Suprapubic skin (tissue), 4 donors: ENCODE data around the gene PPP2R1B. TPM values are rescaled to one million over a fixed set of nuclear protein-coding genes. Genes with fewer than 3 reads are reported as not detected.

Experiments used
- DNase-seq, 2 donors: peaks; one replicate each; pipeline ENCODE4 v3.0.0-alpha.2; 2019; ENCODE audit warnings: low spot score in 2 of 2
- H3K27ac ChIP-seq: fragments of 200-600 bp; sonication (generic); one replicate; pipeline ENCODE4 v1.5.1; 2019
- H3K27me3 ChIP-seq: fragments of 200-600 bp; sonication (generic); one replicate; pipeline ENCODE4 v1.5.1; 2019
- H3K36me3 ChIP-seq: fragments of 200-600 bp; sonication (generic); one replicate; pipeline ENCODE4 v1.5.1; 2019
- H3K4me1 ChIP-seq: fragments of 200-600 bp; sonication (generic); one replicate; pipeline ENCODE4 v1.5.1; 2019
- H3K4me3 ChIP-seq: fragments of 200-600 bp; sonication (generic); one replicate; pipeline ENCODE4 v1.5.1; 2019; ENCODE audit warnings: mild to moderate bottlenecking
- H3K9me3 ChIP-seq: fragments of 200-600 bp; sonication (generic); one replicate; pipeline ENCODE4 v1.5.1; 2019
- EP300 ChIP-seq: sonication (generic); formaldehyde crosslinking; IDR thresholded peaks from one replicate; pipeline ENCODE4 v1.6.1; 2017; ENCODE audit warnings: antibody characterized with exemption
- POLR2A ChIP-seq, 2 donors: fragments of 450-650 bp; IDR thresholded peaks; one replicate each; pipeline ENCODE4 v1.6.1; 2017; ENCODE audit warnings: antibody characterized with exemption in 2 of 2, mild to moderate bottlenecking in 2 of 2, moderate library complexity in 2 of 2
- POLR2AphosphoS5 ChIP-seq, 3 donors: sonication (generic); formaldehyde crosslinking; IDR thresholded peaks; one replicate each; pipeline ENCODE4 v1.6.1; 2017; ENCODE audit warnings: antibody characterized with exemption in 3 of 3
- WGBS: methylation state at CpG from one replicate; pipeline ENCODE4 v1.1.5; 2018; 5-methylcytosine and 5-hydroxymethylcytosine counted together
- total RNA-seq, 4 donors: library from RNA; depleted of rRNA; stranded (reverse); fragments of >200 nt; gene quantifications; one replicate each; pipeline ENCODE4 v1.1.0, GENCODE V29; 2016
- TF ChIP-seq, protein P1 (sequence below), 2 donors: fragments of 200-600 bp in 1 of 2; fragments of 450-650 bp in 1 of 2; sonication (generic) in 1 of 2; IDR thresholded peaks; one replicate each; pipeline ENCODE4 v1.5.1; 2016 to 2019; ENCODE audit warnings: antibody characterized with exemption in 2 of 2, mild to moderate bottlenecking in 1 of 2, moderate library complexity in 1 of 2

Gene PPP2R1B
- total RNA-seq, 4 donors from 2014 or later: 27.9 to 39.8 (median 31.8) TPM

DNA sequence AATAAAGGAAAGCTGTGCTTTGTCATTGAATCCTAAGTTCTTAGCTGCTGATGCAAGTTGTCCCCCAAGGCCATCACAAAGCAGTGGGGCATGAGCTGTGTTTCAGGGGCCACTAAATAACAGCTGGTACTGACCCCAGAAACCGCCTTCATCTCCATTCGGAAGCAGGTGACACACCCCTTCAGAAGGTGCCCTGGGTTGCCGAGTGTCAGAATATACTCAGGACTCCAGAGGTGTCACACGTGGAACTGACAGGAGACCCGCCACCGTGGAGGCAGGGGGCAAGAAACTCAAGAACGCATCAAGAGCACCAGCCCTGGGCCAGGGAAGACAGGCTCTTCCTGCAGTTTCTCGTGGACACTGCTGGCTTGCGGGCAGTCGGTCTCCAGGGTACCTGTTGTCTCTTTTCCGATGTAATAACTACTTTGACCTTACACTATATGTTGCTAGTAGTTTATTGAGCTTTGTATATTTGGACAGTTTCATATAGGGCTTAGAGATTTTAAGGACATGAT lies 41.5 kb downstream of the PPP2R1B start:
- Histone ChIP-seq H3K4me3 (no peak overlapping the region), H3K27me3 (no peaks in the 10 kb centered on the region), H3K36me3 (peaks cover 83% of the 10 kb centered on the region), H3K4me1 (peaks cover 9% of the 10 kb centered on the region), H3K27ac (no peak overlapping the region), H3K9me3 (no peaks in the 10 kb centered on the region)
- 86% methylated on average over 11 of the region's 11 CpGs for WGBS
- DNase-seq: no peak
- TF ChIP-seq, protein P1, sequence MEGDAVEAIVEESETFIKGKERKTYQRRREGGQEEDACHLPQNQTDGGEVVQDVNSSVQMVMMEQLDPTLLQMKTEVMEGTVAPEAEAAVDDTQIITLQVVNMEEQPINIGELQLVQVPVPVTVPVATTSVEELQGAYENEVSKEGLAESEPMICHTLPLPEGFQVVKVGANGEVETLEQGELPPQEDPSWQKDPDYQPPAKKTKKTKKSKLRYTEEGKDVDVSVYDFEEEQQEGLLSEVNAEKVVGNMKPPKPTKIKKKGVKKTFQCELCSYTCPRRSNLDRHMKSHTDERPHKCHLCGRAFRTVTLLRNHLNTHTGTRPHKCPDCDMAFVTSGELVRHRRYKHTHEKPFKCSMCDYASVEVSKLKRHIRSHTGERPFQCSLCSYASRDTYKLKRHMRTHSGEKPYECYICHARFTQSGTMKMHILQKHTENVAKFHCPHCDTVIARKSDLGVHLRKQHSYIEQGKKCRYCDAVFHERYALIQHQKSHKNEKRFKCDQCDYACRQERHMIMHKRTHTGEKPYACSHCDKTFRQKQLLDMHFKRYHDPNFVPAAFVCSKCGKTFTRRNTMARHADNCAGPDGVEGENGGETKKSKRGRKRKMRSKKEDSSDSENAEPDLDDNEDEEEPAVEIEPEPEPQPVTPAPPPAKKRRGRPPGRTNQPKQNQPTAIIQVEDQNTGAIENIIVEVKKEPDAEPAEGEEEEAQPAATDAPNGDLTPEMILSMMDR (IDR thresholded peaks at IDR 0.05): no peak
- TF ChIP-seq EP300: no peak
- TF ChIP-seq POLR2A (IDR thresholded peaks at IDR 0.05): no peak
- TF ChIP-seq POLR2AphosphoS5 (IDR thresholded peaks at IDR 0.05): no peak

GRCh38 chr11:111723595-111723994 lies 42.6 kb downstream of the PPP2R1B start:
- 83% methylated on average over 13 of the region's 15 CpGs for WGBS
- Histone ChIP-seq H3K27me3 (no peaks in the 10 kb centered on the region), H3K27ac (no peak overlapping the region), H3K4me1 (peaks cover 11% of the 10 kb centered on the region), H3K36me3 (peaks cover 87% of the 10 kb centered on the region), H3K4me3 (no peak overlapping the region), H3K9me3 (no peaks in the 10 kb centered on the region)
- TF ChIP-seq, protein P1 (IDR thresholded peaks at IDR 0.05): no peak
- TF ChIP-seq POLR2AphosphoS5 (IDR thresholded peaks at IDR 0.05) (no peak), POLR2A (IDR thresholded peaks at IDR 0.05) (no peak)
- no peak for DNase-seq

DNA sequence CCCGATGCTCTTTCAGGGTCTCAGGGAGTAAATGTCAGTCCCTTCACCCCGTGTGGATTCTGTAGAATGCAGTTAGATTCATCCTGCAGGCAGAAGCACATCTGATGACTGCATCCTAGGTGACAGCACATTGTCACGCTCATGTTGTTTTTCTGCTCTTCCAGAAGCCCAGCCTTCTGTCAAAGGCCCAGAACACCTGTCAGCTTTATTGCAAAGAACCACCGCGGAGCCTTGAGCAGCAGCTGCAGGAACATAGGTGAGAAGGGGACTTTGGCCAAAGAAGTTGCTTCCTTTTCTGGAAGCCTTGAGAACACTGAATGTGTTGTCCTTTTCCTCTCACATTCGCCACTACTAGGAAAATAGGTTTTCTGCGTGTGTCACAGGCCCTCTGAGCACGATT lies 43.7 kb downstream of the PPP2R1B start:
- no peak for DNase-seq

GRCh38 chr11:111720801-111721494 lies 45.2 kb downstream of the PPP2R1B start:
- no peak for DNase-seq
- Histone ChIP-seq H3K9me3 (no peaks in the 10 kb centered on the region), H3K36me3 (peaks cover 74% of the 10 kb centered on the region), H3K4me1 (peaks cover 20% of the 10 kb centered on the region), H3K27me3 (no peaks in the 10 kb centered on the region), H3K4me3 (no peak overlapping the region), H3K27ac (no peak overlapping the region)
- TF ChIP-seq POLR2A (IDR thresholded peaks at IDR 0.05): no peak
- TF ChIP-seq, protein P1 (IDR thresholded peaks at IDR 0.05): no peak
- TF ChIP-seq POLR2AphosphoS5 (IDR thresholded peaks at IDR 0.05): no peak
- no peak for TF ChIP-seq EP300
- 91% methylated on average over 7 of the region's 7 CpGs for WGBS

More for the DNA sequence above, 43.7 kb downstream of the PPP2R1B start:
- Histone ChIP-seq H3K27ac (no peak overlapping the region), H3K36me3 (peaks cover 79% of the 10 kb centered on the region), H3K4me1 (peaks cover 20% of the 10 kb centered on the region), H3K9me3 (no peaks in the 10 kb centered on the region), H3K4me3 (no peak overlapping the region), H3K27me3 (no peaks in the 10 kb centered on the region)
- TF ChIP-seq, protein P1 (IDR thresholded peaks at IDR 0.05): no peak
- 90% methylated on average over 8 of the region's 8 CpGs for WGBS

- DNase-seq: no peak
- H3K4me1 ChIP-seq: peaks cover 20% of the 10 kb centered on the region
- no peaks in the 10 kb centered on the region for H3K9me3 ChIP-seq
- peak overlapping the region; percentile 6 for H3K27ac ChIP-seq
- TF ChIP-seq EP300 (no peak), POLR2A (IDR thresholded peaks at IDR 0.05) (no peak), POLR2AphosphoS5 (IDR thresholded peaks at IDR 0.05) (no peak)
- TF ChIP-seq, protein P1 (IDR thresholded peaks at IDR 0.05): no peak
- WGBS: 83% methylated on average over 2 of the region's 2 CpGs
- no peaks in the 10 kb centered on the region for H3K27me3 ChIP-seq
- H3K36me3 ChIP-seq: peaks cover 67% of the 10 kb centered on the region
- H3K4me3 ChIP-seq: no peak overlapping the region
Observed at GRCh38 chr11:111719379-111719778, 46.8 kb downstream of the PPP2R1B start.
